Measurements from ENCODE around the gene PRSS36. TPM values are rescaled to one million over a fixed set of nuclear protein-coding genes. Genes with fewer than 3 reads are reported as not detected.
A peak's percentile ranks its signal among the peaks of the same experiment; 100 is the strongest.

The PRSS36 gene
- total RNA-seq, 1 donor from 2014 or later: 0.07 TPM

GRCh38 chr16:31120129-31120528 is 29.7 kb downstream of the PRSS36 start:
- Mint-ChIP-seq H3K27me3 (ENCODE audit: low read depth) (no peaks in the 10 kb centered on the region), H3K4me3 (ENCODE audit: low read depth) (no peak overlapping the region), H3K36me3 (ENCODE audit: low read depth) (peaks cover 41% of the 10 kb centered on the region), H3K9me3 (no peaks in the 10 kb centered on the region), H3K27ac (no peak overlapping the region), H3K4me1 (ENCODE audit: low read depth) (peaks cover 11% of the 10 kb centered on the region)
- intact Hi-C loops (cut with micrococcal nuclease): no loop called here
- no peak for DNase-seq (ENCODE audit: low spot score)

GRCh38 chr16:31118223-31119155 is 31.4 kb downstream of the PRSS36 start:
- intact Hi-C loops (cut with micrococcal nuclease): loop anchor here (5.0 kb wide), 1 partner anchor 59 kb away; no protein-coding TSS in a partner anchor

DNA sequence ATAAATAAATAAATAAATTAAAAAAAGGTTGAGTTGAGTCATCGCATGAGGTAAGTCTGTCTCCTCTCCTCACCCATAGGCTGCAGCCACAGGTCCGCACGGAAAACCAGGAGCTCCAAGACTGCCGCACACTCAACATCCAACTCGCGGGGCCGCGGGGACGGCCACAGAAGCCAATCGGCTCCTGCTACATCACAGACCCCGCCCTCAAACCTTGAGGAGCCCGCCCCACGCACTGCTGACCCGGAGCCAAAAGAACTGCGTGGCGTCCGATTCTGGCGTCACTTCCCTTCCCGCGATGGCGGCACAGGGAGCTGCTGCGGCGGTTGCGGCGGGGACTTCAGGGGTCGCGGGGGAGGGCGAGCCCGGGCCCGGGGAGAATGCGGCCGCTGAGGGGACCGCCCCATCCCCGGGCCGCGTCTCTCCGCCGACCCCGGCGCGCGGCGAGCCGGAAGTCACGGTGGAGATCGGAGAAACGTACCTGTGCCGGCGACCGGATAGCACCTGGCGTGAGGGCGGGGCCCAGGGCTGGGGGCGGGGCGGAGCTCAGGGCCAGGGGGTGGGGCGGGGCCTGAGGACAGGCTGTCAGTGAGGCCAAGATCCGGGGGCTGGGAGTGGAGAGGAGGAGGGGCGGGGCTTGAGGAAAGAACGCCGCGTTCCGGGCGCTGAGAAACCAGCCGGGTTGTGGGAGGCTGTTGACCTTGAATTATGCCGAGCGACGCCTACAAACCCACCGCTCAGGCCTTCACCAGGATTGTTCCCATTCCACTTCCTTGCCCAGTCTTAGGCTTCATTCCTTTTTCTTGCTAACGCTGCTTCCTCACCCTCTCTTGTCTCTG is 32.3 kb downstream of the PRSS36 start, which contains the start of gene KAT8:
Gene KAT8 (plus strand): TSS at position 281 of the 839 bp plus-strand sequence. CDS start 18 bp downstream, at position 299.
- Mint-ChIP-seq H3K9me3 (no peaks in the 10 kb centered on the region), H3K27ac (peak within 1 kb of the TSS; percentile 75), H3K27me3 (ENCODE audit: low read depth) (no peaks in the 10 kb centered on the region), H3K36me3 (ENCODE audit: low read depth) (peaks cover 44% of the 10 kb centered on the region), H3K4me1 (ENCODE audit: low read depth) (peaks cover 16% of the 10 kb centered on the region), H3K4me3 (ENCODE audit: low read depth) (peak within 1 kb of the TSS; percentile 86)
- intact Hi-C loops (cut with micrococcal nuclease): loop anchor here (1.0 to 5.0 kb wide), 3 partner anchors 25 to 85 kb away; partner anchors contain the start of gene STX4
- peak; percentile 97 for DNase-seq (ENCODE audit: low spot score)

More at GRCh38 chr16:31118223-31119155, 31.4 kb downstream of the PRSS36 start:
- Mint-ChIP-seq H3K4me1 (ENCODE audit: low read depth) (peaks cover 16% of the 10 kb centered on the region), H3K4me3 (ENCODE audit: low read depth) (peak overlapping the region; percentile 86), H3K36me3 (ENCODE audit: low read depth) (peaks cover 41% of the 10 kb centered on the region), H3K27ac (peak overlapping the region; percentile 75), H3K9me3 (no peaks in the 10 kb centered on the region), H3K27me3 (ENCODE audit: low read depth) (no peaks in the 10 kb centered on the region)
- no peak for DNase-seq (ENCODE audit: low spot score)

- peaks cover 51% of the 10 kb centered on the region for H3K36me3 Mint-ChIP-seq (ENCODE audit: low read depth)
- intact Hi-C loops (cut with micrococcal nuclease): no loop called here
These were observed 35.4 kb downstream of the PRSS36 start for GRCh38 chr16:31114468-31114867.

DNA sequence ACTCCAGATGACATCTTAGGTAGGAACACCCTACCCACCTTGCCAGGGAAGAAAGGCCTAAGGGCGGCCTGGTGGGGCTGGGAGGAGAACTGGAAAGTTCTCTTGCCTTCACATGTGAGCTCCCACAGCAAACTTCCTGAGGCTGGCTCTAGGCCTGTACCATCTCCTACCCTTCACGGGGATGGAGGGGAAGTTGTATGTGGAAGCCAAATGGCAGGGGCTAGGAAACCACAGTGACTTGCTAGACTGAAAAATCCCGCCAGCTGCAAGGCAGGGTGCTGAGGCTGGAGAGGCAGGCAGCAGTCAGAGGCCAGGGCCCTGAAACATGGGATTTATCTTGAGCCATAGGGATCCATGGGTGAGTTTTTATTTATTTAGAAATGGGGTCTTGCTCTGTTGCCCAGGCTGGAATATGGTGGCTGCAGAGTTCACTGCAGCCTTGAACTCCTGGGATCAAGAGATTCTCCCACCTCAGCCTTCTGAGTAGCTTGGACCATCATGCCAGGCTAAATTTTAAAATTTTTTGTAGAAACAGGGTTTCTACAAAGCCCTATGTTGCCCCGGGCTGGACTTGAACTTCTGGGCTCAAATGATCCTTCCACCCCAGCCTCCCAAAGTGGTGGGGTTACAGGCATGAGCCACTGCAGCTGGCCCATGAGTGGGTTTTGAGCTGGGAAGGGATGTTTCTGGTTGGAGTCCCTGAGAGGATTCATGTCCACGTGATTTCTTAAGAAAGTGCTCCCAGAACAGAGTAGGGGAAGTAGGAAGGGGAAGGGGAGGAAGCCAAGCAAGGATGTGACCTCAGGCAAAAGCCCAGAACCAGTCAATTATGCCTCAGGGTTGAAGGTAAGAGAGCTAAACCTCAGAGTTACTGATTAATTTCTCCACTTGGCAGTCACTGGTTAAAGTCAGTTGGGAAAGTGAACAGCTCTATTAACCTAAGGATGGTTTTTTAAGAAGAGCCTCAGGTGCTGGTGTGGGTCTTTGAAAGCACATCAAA is 36.4 kb downstream of the PRSS36 start:
- no peaks in the 10 kb centered on the region for H3K27me3 Mint-ChIP-seq (ENCODE audit: low read depth)
- peaks cover 16% of the 10 kb centered on the region for H3K4me1 Mint-ChIP-seq (ENCODE audit: low read depth)
- peak overlapping the region; percentile 22 for H3K27ac Mint-ChIP-seq
- no peak for DNase-seq (ENCODE audit: low spot score)
- H3K4me3 Mint-ChIP-seq (ENCODE audit: low read depth): no peak overlapping the region
- no peaks in the 10 kb centered on the region for H3K9me3 Mint-ChIP-seq
- intact Hi-C loops (cut with micrococcal nuclease): no loop called here
- H3K36me3 Mint-ChIP-seq (ENCODE audit: low read depth): peaks cover 44% of the 10 kb centered on the region

More at GRCh38 chr16:31114468-31114867, 35.4 kb downstream of the PRSS36 start:
- DNase-seq (ENCODE audit: low spot score): no peak
- Mint-ChIP-seq H3K4me1 (ENCODE audit: low read depth) (peaks cover 19% of the 10 kb centered on the region), H3K27ac (no peak overlapping the region), H3K9me3 (no peaks in the 10 kb centered on the region), H3K4me3 (ENCODE audit: low read depth) (no peak overlapping the region), H3K27me3 (ENCODE audit: low read depth) (no peaks in the 10 kb centered on the region)

DNA sequence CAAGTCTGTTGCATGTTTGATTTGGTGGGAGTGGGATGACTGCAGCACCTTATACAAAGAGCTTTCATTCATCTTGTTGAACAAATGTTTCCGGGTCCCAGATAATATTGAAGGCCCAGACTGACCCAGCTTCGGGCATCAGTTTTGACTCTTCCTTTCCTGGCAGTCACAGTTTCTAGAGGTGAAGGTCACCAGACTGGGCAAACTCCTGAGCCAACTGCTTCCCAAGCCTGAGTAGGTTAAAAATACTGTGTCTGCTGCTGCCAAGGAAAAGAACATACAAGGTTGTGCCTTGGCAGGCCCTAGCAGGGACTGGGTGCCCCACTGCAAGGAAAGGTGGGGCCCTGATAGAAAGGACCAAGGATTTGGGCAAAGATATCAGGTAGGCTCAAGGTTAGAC is 37.2 kb downstream of the PRSS36 start:
- Mint-ChIP-seq H3K36me3 (ENCODE audit: low read depth) (peaks cover 42% of the 10 kb centered on the region), H3K27ac (peak overlapping the region; percentile 22), H3K4me3 (ENCODE audit: low read depth) (no peak overlapping the region), H3K27me3 (ENCODE audit: low read depth) (no peaks in the 10 kb centered on the region), H3K4me1 (ENCODE audit: low read depth) (peaks cover 14% of the 10 kb centered on the region), H3K9me3 (no peaks in the 10 kb centered on the region)
- DNase-seq (ENCODE audit: low spot score): no peak
- intact Hi-C loops (cut with micrococcal nuclease): no loop called here

DNA sequence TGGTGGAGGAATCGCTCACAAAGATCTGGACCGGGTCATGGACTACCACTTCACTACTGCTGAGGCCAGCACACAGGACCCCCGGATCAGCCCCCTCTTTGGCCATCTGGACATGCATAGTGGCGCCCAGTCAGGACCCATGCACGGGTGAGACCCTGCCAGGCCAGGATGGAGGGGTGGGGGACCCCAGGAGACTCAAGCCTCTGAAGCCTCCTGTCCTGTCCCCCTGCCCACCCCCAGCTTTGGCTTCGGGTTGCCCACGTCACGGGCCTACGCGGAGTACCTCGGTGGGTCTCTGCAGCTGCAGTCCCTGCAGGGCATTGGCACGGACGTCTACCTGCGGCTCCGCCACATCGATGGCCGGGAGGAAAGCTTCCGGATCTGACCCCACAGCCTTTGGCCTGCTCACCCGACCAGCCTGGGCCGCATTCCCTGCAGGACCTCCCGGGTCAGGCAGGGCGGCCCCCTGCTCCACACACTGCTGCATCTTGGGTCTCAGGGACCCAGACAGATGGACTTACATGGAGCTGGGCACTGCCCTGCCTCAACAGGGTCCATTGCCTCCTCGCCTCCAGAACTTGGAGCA is 37.9 kb downstream of the PRSS36 start:
- Mint-ChIP-seq H3K36me3 (ENCODE audit: low read depth) (peaks cover 42% of the 10 kb centered on the region), H3K27ac (no peak overlapping the region), H3K27me3 (ENCODE audit: low read depth) (no peaks in the 10 kb centered on the region), H3K4me1 (ENCODE audit: low read depth) (peaks cover 19% of the 10 kb centered on the region), H3K9me3 (no peaks in the 10 kb centered on the region), H3K4me3 (ENCODE audit: low read depth) (peak overlapping the region; percentile 13)
- intact Hi-C loops (cut with micrococcal nuclease): no loop called here
- no peak for DNase-seq (ENCODE audit: low spot score)

GRCh38 chr16:31110106-31111034 is 39.5 kb downstream of the PRSS36 start:
- H3K4me3 Mint-ChIP-seq (ENCODE audit: low read depth): peak overlapping the region; percentile 84
- H3K4me1 Mint-ChIP-seq (ENCODE audit: low read depth): peaks cover 23% of the 10 kb centered on the region
- no peak overlapping the region for H3K27ac Mint-ChIP-seq
- intact Hi-C loops (cut with micrococcal nuclease): no loop called here
- no peak for DNase-seq (ENCODE audit: low spot score)
- H3K36me3 Mint-ChIP-seq (ENCODE audit: low read depth): peaks cover 38% of the 10 kb centered on the region
- H3K9me3 Mint-ChIP-seq: no peaks in the 10 kb centered on the region
- no peaks in the 10 kb centered on the region for H3K27me3 Mint-ChIP-seq (ENCODE audit: low read depth)

DNA sequence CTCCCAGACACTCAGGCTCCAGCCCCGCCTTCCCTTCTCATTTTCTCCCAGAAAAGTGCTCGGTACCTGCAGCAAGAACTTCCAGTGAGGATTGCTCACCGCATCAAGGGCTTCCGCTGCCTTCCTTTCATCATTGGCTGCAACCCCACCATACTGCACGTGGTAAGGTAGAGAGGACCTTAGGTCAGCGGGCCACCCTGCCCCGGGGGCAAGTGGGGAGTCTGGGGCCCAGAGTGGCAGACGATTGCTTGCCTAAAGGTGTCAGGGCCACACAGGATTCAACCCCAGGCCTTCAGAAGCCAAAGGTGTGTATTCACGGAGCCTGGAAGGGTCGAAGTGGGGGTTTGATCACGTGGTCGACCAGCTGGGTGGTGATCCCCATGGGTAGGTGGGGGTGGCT is 40.2 kb downstream of the PRSS36 start:
- DNase-seq (ENCODE audit: low spot score): no peak
- peak overlapping the region; percentile 80 for H3K27ac Mint-ChIP-seq
- H3K27me3 Mint-ChIP-seq (ENCODE audit: low read depth): no peaks in the 10 kb centered on the region
- no peaks in the 10 kb centered on the region for H3K9me3 Mint-ChIP-seq
- H3K36me3 Mint-ChIP-seq (ENCODE audit: low read depth): peaks cover 38% of the 10 kb centered on the region
- H3K4me3 Mint-ChIP-seq (ENCODE audit: low read depth): peak overlapping the region; percentile 84
- peaks cover 23% of the 10 kb centered on the region for H3K4me1 Mint-ChIP-seq (ENCODE audit: low read depth)
- intact Hi-C loops (cut with micrococcal nuclease): loop anchor here (2.0 to 10.0 kb wide), 6 partner anchors 15 to 765 kb away; partner anchors contain the start of genes ARMC5, SRCAP, VKORC1 and ZNF267

DNA sequence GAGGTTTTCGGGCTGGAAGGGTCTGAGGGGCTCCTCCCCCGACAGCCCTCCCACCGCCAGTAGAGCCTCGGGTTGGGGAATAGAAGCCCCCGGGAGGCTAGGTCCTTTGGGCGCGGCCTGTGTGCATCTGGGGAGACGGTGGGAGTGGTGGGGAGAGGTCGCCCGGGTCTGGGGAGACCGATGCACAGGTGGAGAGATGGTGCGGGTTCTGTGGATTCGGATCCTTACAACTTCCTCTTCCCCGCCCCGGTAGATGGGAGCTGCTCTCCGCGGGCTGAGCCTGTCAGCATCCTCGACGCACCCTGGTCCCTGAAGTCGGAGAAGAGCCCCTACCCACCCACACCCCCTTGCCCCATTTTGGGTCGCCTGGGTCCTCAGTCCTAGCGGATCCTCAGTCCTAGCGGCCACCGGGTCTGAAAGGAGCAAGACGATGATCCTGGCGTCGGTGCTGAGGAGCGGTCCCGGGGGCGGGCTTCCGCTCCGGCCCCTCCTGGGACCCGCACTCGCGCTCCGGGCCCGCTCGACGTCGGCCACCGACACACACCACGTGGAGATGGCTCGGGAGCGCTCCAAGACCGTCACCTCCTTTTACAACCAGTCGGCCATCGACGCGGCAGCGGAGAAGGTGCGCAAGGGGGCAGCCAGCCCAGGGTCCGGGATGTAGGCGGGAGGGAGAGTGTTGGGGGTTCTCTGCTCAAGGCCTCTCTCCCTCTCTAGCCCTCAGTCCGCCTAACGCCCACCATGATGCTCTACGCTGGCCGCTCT is 40.9 kb downstream of the PRSS36 start:
- no peaks in the 10 kb centered on the region for H3K27me3 Mint-ChIP-seq (ENCODE audit: low read depth)

More for the DNA sequence above, 40.9 kb downstream of the PRSS36 start:
- H3K36me3 Mint-ChIP-seq (ENCODE audit: low read depth): peaks cover 38% of the 10 kb centered on the region
- intact Hi-C loops (cut with micrococcal nuclease): loop anchor here (2.0 to 10.0 kb wide), 6 partner anchors 14 to 766 kb away; partner anchors contain the start of genes ARMC5, SRCAP, VKORC1 and ZNF267
- peaks cover 21% of the 10 kb centered on the region for H3K4me1 Mint-ChIP-seq (ENCODE audit: low read depth)
- H3K9me3 Mint-ChIP-seq: no peaks in the 10 kb centered on the region
- H3K4me3 Mint-ChIP-seq (ENCODE audit: low read depth): peak overlapping the region; percentile 84
- H3K27ac Mint-ChIP-seq: no peak overlapping the region
- DNase-seq (ENCODE audit: low spot score): no peak

All from activated T-helper 2 cell treated with anti-CD3 and anti-CD28 coated beads, Interferon-gamma antibody, Interleukin-2, Interleukin-4, amounts not matched to agents 10 μg/mL and 5 μg/mL and 100 μg/mL, durations not matched to agents 14 hours and 24 hours and 36 hours (primary cell).